Measurements from ENCODE around the gene HOXA9. TPM values are rescaled to one million over a fixed set of nuclear protein-coding genes. Genes with fewer than 3 reads are reported as not detected.

HOXA9 gene
- 10 to 100 TPM; 18.0 to 28.6 TPM for total RNA-seq
- long read RNA-seq, transcript HOXA9-201 (2 exons, 2,060 nt), result minor isoform, 7 of 32 reads
- long read RNA-seq, transcript HOXA9-202 (3 exons, 797 nt), result major isoform, 10 of 32 reads
- long read RNA-seq, partial matches to known transcripts, result 1 of 32 reads
- long read RNA-seq, other reads (novel, unspliced or antisense), result 14 of 32 reads

- ATAC-seq (peak; percentile 25), DNase-seq (peak; percentile 90 to 92)
- intact Hi-C loops (cut with DNase I, micrococcal nuclease), result no loop called here
These were observed at the start of gene HOXA9 for GRCh38 chr7:27165089-27165995. TSS of gene HOXA9 (minus strand) at chr7:27165537. CDS start at chr7:27165457, 80 bp downstream.

- DNase-seq (no peak), ATAC-seq (no peak)
- intact Hi-C loops (cut with DNase I, micrococcal nuclease), result loop anchor here in 1 of 2 donors (10.0 kb wide), 3 partner anchors 360 to 810 kb away; no protein-coding TSS in a partner anchor
These were observed 49.1 kb upstream of the HOXA9 start for GRCh38 chr7:27214239-27214950.

GRCh38 chr7:27213433-27214238 lies 48.3 kb upstream of the HOXA9 start:
- no peak for DNase-seq

GRCh38 chr7:27212497-27213432 lies 47.4 kb upstream of the HOXA9 start:
- DNase-seq, result no peak
- intact Hi-C loops (cut with DNase I, micrococcal nuclease), result loop anchor here in 1 of 2 donors (10.0 kb wide), 3 partner anchors 362 to 812 kb away; no protein-coding TSS in a partner anchor
- ATAC-seq, result no peak

More at GRCh38 chr7:27213433-27214238, 48.3 kb upstream of the HOXA9 start:
- ATAC-seq, result no peak
- intact Hi-C loops (cut with DNase I, micrococcal nuclease), result loop anchor here in 1 of 2 donors (10.0 kb wide), 3 partner anchors 361 to 811 kb away; no protein-coding TSS in a partner anchor

- intact Hi-C loops (cut with DNase I, micrococcal nuclease), result loop anchor here in 1 of 2 donors (10.0 kb wide), 3 partner anchors 363 to 813 kb away; no protein-coding TSS in a partner anchor
- ATAC-seq (no peak), DNase-seq (no peak)
These were observed 46.4 kb upstream of the HOXA9 start for GRCh38 chr7:27211764-27212204.

GRCh38 chr7:27211084-27211446 lies 45.7 kb upstream of the HOXA9 start:
- intact Hi-C loops (cut with DNase I, micrococcal nuclease), result loop anchor here in 1 of 2 donors (10.0 kb wide), 3 partner anchors 364 to 814 kb away; no protein-coding TSS in a partner anchor
- DNase-seq (no peak), ATAC-seq (no peak)

GRCh38 chr7:27210441-27211083 lies 45.2 kb upstream of the HOXA9 start:
- peak; percentile 76 for ATAC-seq
- intact Hi-C loops (cut with DNase I, micrococcal nuclease), result loop anchor here in 1 of 2 donors (10.0 kb wide), 3 partner anchors 364 to 814 kb away; no protein-coding TSS in a partner anchor

GRCh38 chr7:27209933-27210440 lies 44.6 kb upstream of the HOXA9 start:
- intact Hi-C loops (cut with DNase I, micrococcal nuclease), result loop anchor here in 1 of 2 donors (10.0 kb wide), 3 partner anchors 365 to 815 kb away; no protein-coding TSS in a partner anchor
- no peak for ATAC-seq
- DNase-seq, result peak in 1 of 2 donors; percentile 78

More at GRCh38 chr7:27210441-27211083, 45.2 kb upstream of the HOXA9 start:
- DNase-seq, result peak; percentile 85 to 89

- ATAC-seq (no peak), DNase-seq (peak in 1 of 2 donors; percentile 5)
- intact Hi-C loops (cut with DNase I, micrococcal nuclease), result no loop called here
These were observed 43.7 kb upstream of the HOXA9 start for GRCh38 chr7:27208998-27209397.

GRCh38 chr7:27207348-27207985 lies 42.1 kb upstream of the HOXA9 start:
- intact Hi-C loops (cut with DNase I, micrococcal nuclease), result no loop called here
- peak in 1 of 2 donors; percentile 26 for DNase-seq

GRCh38 chr7:27205325-27206280 lies 40.3 kb upstream of the HOXA9 start:
- DNase-seq (peak in 1 of 2 donors; percentile 22), ATAC-seq (peak; percentile 18)

More at GRCh38 chr7:27207348-27207985, 42.1 kb upstream of the HOXA9 start:
- no peak for ATAC-seq

GRCh38 chr7:27204851-27205322 lies 39.5 kb upstream of the HOXA9 start:
- intact Hi-C loops (cut with DNase I, micrococcal nuclease), result no loop called here
- peak in 1 of 2 donors; percentile 58 for DNase-seq
- ATAC-seq, result peak; percentile 22

More at GRCh38 chr7:27205325-27206280, 40.3 kb upstream of the HOXA9 start:
- intact Hi-C loops (cut with DNase I, micrococcal nuclease), result no loop called here

- DNase-seq (peak in 1 of 2 donors; percentile 20), ATAC-seq (no peak)
- intact Hi-C loops (cut with DNase I, micrococcal nuclease), result no loop called here
These were observed 38.7 kb upstream of the HOXA9 start for GRCh38 chr7:27203964-27204594.
